Fibroblast of lung (primary cell): ENCODE results near the gene SRSF2. TPM values are rescaled to one million over a fixed set of nuclear protein-coding genes. Genes with fewer than 3 reads are reported as not detected.
A peak's percentile ranks its signal among the peaks of the same experiment; 100 is the strongest.
"Not testable (repeated sequence)": the region's sequence is repeated elsewhere in the genome, so short reads cannot be mapped to it uniquely, and the experiment has no call there.

Experiments
- DNase-seq, 2 donors: peaks; one replicate each; pipeline versions ENCODE4 v3.0.0 to v3.0.0-alpha.2; 2010; ENCODE audit warnings: low read depth in 2 of 2
- H2AFZ ChIP-seq: 2 replicates; pipeline ENCODE4 v1.5.1; 2012; ENCODE audit warnings: low read length, control low read depth, inconsistent platforms
- H3K27ac ChIP-seq: 2 replicates; pipeline ENCODE4 v1.5.1; 2011; ENCODE audit warnings: low read length, control low read depth; ENCODE audit not compliant: insufficient read depth
- H3K27me3 ChIP-seq: 2 replicates; pipeline ENCODE4 v1.5.1; 2011; ENCODE audit warnings: mild to moderate bottlenecking, low read length; ENCODE audit not compliant: control insufficient read depth, insufficient read depth
- H3K36me3 ChIP-seq: 2 replicates; pipeline ENCODE4 v1.5.1; 2011; ENCODE audit warnings: low read length; ENCODE audit not compliant: control insufficient read depth, insufficient read depth
- H3K4me1 ChIP-seq: 2 replicates; pipeline ENCODE4 v1.5.1; 2011; ENCODE audit warnings: low read length; ENCODE audit not compliant: control insufficient read depth, insufficient read depth; ENCODE audit errors: extremely low read depth
- H3K4me2 ChIP-seq: 2 replicates; pipeline ENCODE4 v1.5.1; 2011; ENCODE audit warnings: low read length, control low read depth; ENCODE audit not compliant: insufficient read depth; ENCODE audit errors: extremely low read depth
- H3K4me3 ChIP-seq, 4 experiments: fragments of 200-600 bp in 1 of 4; sonication (generic) in 1 of 4; replicated peaks in 1 of 4; 2 replicates each; pipeline ENCODE4 v1.5.1; 2011 to 2016; ENCODE audit warnings: low read length in 4 of 4, low read depth in 3 of 4, mild to moderate bottlenecking in 3 of 4, control low read depth in 2 of 4, inconsistent platforms in 1 of 4, mixed read lengths in 1 of 4; ENCODE audit not compliant: insufficient read depth in 1 of 4; ENCODE audit errors: control extremely low read depth in 1 of 4
- H3K79me2 ChIP-seq: 2 replicates; pipeline ENCODE4 v1.5.1; 2012; ENCODE audit warnings: mild to moderate bottlenecking, low read length, inconsistent platforms; ENCODE audit not compliant: control insufficient read depth, insufficient read depth
- H3K9ac ChIP-seq: 2 replicates; pipeline ENCODE4 v1.5.1; 2011; ENCODE audit warnings: mild to moderate bottlenecking, low read length, control low read depth; ENCODE audit not compliant: insufficient read depth
- H3K9me3 ChIP-seq: 2 replicates; pipeline ENCODE4 v1.5.1; 2012; ENCODE audit warnings: low read depth, low read length; ENCODE audit not compliant: control insufficient read depth, insufficient read depth
- H4K20me1 ChIP-seq: 2 replicates; pipeline ENCODE4 v1.5.1; 2011; ENCODE audit warnings: low read length; ENCODE audit not compliant: control insufficient read depth, insufficient read depth; ENCODE audit errors: extremely low read depth
- EZH2 ChIP-seq: IDR thresholded peaks from 2 replicates; pipeline ENCODE4 v1.5.1; 2012; ENCODE audit warnings: low read length, control low read depth, mild to moderate bottlenecking; ENCODE audit errors: missing control alignments
- polyA plus RNA-seq, 2 donors: library from polyadenylated mRNA; depleted of rRNA in 1 of 2; stranded (reverse) in 1 of 2; unstranded in 1 of 2; fragments of >200 nt; gene quantifications; 2 replicates each; pipeline ENCODE4 v1.2.1, GENCODE V29; 2011 to 2012; ENCODE audit warnings: missing spikeins in 1 of 2
- total RNA-seq: library from RNA; depleted of rRNA; stranded (reverse); fragments of >200 nt; gene quantifications from 2 replicates; pipeline ENCODE4 v1.2.1, GENCODE V29; 2014
- TF ChIP-seq, protein P1 (sequence below), 2 donors: IDR thresholded peaks in 1 of 2; conservative IDR thresholded peaks in 1 of 2; 1 replicate in 1 of 2; 2 replicates in 1 of 2; pipeline ENCODE4 v1.5.1; 2011 to 2012; ENCODE audit warnings: low read length in 2 of 2, control low read depth in 1 of 2, inconsistent platforms in 1 of 2, low read depth in 1 of 2, mild to moderate bottlenecking in 1 of 2

Gene SRSF2
- total and polyA plus RNA-seq, 2 donors (not counting 1 experiment from before 2014, with no cell fraction given), result 77.5 to 203 TPM

DNA sequence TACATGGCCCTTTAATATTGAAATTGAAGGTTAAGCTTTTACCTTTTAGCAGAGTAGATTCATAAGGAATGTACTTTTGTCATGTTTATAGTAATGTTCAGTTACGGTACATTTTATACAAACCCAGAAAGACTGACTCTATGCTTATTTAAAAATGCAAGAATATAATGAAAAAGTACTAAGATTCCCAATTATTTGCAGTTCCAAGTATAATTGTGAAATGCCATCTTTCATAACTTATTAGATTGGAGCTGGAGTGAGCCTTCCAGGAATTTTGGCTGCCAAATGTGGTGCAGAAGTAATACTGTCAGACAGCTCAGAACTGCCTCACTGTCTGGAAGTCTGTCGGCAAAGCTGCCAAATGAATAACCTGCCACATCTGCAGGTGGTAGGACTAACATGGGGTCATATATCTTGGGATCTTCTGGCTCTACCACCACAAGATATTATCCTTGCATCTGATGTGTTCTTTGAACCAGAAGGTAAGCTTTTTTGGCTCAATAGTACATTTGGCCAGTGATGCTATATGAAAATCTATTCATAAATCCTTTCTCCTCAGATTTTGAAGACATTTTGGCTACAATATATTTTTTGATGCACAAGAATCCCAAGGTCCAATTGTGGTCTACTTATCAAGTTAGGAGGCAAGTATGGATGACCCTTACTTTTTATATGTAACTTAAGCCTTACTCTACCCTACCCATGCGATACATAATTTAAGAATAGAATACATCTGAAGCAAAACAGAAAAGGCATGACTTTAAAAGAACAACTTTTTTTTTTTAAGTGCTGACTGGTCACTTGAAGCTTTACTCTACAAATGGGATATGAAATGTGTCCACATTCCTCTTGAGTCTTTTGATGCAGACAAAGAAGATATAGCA lies 4.2 kb downstream of the SRSF2 start:
- Histone ChIP-seq H3K79me2 (peaks cover 70% of the 10 kb centered on the region), H2AFZ (no peak overlapping the region), H3K4me3 (peak overlapping the region in 2 of 4 experiments; percentile 93 to 96), H3K27ac (no peak overlapping the region), H3K4me2 (peak overlapping the region; percentile 66), H3K4me1 (peaks cover 5% of the 10 kb centered on the region), H3K36me3 (peaks cover 14% of the 10 kb centered on the region), H4K20me1 (no peaks in the 10 kb centered on the region), H3K27me3 (no peaks in the 10 kb centered on the region), H3K9ac (no peak overlapping the region), H3K9me3 (no peaks in the 10 kb centered on the region)
- no peak for TF ChIP-seq EZH2
- TF ChIP-seq, protein P1, sequence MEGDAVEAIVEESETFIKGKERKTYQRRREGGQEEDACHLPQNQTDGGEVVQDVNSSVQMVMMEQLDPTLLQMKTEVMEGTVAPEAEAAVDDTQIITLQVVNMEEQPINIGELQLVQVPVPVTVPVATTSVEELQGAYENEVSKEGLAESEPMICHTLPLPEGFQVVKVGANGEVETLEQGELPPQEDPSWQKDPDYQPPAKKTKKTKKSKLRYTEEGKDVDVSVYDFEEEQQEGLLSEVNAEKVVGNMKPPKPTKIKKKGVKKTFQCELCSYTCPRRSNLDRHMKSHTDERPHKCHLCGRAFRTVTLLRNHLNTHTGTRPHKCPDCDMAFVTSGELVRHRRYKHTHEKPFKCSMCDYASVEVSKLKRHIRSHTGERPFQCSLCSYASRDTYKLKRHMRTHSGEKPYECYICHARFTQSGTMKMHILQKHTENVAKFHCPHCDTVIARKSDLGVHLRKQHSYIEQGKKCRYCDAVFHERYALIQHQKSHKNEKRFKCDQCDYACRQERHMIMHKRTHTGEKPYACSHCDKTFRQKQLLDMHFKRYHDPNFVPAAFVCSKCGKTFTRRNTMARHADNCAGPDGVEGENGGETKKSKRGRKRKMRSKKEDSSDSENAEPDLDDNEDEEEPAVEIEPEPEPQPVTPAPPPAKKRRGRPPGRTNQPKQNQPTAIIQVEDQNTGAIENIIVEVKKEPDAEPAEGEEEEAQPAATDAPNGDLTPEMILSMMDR (conservative IDR thresholded peaks at IDR 0.05 in 1 of 2, IDR thresholded peaks at IDR 0.05 in 1 of 2; ENCODE audit: low read depth in 1 of 2, low read length in 2 of 2), result no peak
- peak; percentile 33 to 42 for DNase-seq

DNA sequence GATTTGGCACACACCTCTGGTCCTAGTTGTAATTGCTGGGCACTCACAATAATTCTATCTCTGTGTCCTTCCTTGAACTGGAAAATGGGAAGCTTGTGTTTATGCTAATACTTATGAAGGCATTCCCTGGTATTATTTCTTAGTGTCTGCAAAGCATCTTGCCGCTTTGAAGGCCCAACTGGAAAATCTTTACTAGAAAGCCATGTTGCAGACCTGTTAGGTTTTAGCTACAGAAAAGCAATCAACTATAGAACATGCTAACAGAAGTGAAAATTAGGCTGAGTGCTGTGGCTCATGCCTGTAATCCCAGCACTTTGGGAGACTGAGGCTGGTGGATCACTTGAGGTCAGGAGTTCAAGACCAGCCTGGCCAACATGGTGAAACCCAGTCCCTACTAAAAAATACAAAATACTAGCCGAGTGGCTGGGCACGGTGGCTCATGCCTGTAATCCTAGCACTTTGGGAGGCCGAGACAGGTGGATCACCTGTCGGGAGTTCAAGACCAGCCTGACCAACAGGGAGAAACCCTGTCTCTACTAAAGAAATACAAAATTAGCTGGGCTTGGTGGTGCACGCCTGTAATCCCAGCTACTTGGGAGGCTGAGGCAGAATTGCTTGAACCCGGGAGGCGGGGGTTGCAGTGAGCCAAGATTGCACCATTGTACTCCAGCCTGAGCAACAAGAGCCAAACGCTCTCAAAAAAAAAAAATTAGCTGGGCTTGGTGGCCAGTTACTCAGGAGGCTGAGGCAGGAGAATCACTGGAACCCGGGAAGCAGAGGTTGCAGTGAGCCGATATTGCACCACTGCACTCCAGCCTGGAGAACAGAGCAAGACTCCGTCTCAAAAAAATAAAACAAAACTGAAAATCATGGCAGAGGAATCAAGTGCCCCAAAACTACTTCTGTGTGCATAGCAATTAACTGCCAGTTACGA lies 5.1 kb downstream of the SRSF2 start:
- not testable (repeated sequence) for H2AFZ ChIP-seq, H3K4me1 ChIP-seq, H3K9ac ChIP-seq, H3K4me3 ChIP-seq, H3K27ac ChIP-seq, H3K9me3 ChIP-seq, H3K4me2 ChIP-seq, H3K27me3 ChIP-seq, H4K20me1 ChIP-seq, DNase-seq
- Histone ChIP-seq H3K36me3 (peaks cover 14% of the 10 kb centered on the region), H3K79me2 (peaks cover 79% of the 10 kb centered on the region)

DNA sequence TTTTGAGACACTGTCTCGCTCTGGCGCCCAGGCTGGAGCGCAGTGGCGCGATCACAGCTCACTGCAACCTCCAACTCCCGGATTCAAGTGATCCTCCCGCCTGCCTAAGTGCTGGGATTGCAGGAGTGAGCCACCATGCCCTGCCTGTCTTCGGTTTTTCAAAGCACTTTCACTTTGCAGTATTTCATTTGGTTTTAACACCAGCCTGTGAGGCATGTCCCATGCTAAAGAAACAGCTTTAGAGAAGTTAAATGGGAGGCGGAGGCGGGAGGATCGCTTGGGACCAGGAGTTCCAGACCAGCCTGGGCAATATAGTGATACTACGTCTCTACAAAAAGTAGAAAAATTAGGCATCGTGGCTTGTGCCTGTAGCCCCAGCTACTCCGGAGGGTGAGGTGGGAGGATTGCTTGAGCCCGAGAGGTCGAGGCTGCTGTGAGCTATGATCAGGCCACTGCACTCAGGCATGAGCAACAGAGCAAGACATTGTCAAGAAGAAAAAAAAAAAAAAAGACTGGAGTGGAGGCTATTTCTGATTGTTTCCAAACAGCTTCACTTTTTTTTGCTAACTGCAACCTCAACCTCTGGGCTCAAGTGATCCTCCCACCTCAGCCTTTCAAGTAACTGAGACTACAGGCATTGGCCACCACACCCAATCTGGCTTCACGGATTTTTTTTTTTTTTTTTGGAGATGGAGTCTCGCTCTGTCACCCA lies 9.2 kb downstream of the SRSF2 start:
- peak overlapping the region; percentile 99 for H3K9ac ChIP-seq
- H3K9me3 ChIP-seq, result no peaks in the 10 kb centered on the region
- H3K4me2 ChIP-seq, result peak overlapping the region; percentile 85
- no peak overlapping the region for H2AFZ ChIP-seq
- no peaks in the 10 kb centered on the region for H3K27me3 ChIP-seq
- H3K4me3 ChIP-seq, result peak overlapping the region; percentile 71 to 89 (median 84)
- peaks cover 2% of the 10 kb centered on the region for H3K4me1 ChIP-seq
- no peaks in the 10 kb centered on the region for H4K20me1 ChIP-seq
- H3K79me2 ChIP-seq, result peaks cover 66% of the 10 kb centered on the region
- H3K27ac ChIP-seq, result peak overlapping the region; percentile 98
- peaks cover 8% of the 10 kb centered on the region for H3K36me3 ChIP-seq
- peak in 1 of 2 donors; percentile 21 for DNase-seq
- no peak for TF ChIP-seq EZH2
- TF ChIP-seq, protein P1 (conservative IDR thresholded peaks at IDR 0.05 in 1 of 2, IDR thresholded peaks at IDR 0.05 in 1 of 2; ENCODE audit: low read depth in 1 of 2, low read length in 2 of 2), result no peak
